HG03060 (cell line): Measurements from ENCODE around the gene EHMT2.
A peak's percentile ranks its signal among the peaks of the same experiment; 100 is the strongest.
"Not testable (repeated sequence)": the region's sequence is repeated elsewhere in the genome, so short reads cannot be mapped to it uniquely, and the experiment has no call there.

Experiments
- ATAC-seq: cut with Tn5 transposase; IDR thresholded peaks from one replicate; pipeline ENCODE4 v1.9.1; 2021; ENCODE audit warnings: low read depth, moderate number of reproducible peaks; ENCODE audit not compliant: unreplicated experiment

EHMT2 gene

GRCh38 chr6:31915756-31916155 lies 18.3 kb upstream of the EHMT2 start:
- no peak for ATAC-seq

- no peak for ATAC-seq
Observed at GRCh38 chr6:31915351-31915750, 17.9 kb upstream of the EHMT2 start.

GRCh38 chr6:31911826-31912585 lies 14.5 kb upstream of the EHMT2 start:
- ATAC-seq = no peak

GRCh38 chr6:31909298-31909697 lies 11.8 kb upstream of the EHMT2 start:
- not testable (repeated sequence) for ATAC-seq

- peak; percentile 61 for ATAC-seq
Observed at GRCh38 chr6:31908791-31909190, 11.3 kb upstream of the EHMT2 start.

- not testable (repeated sequence) for ATAC-seq
Observed at GRCh38 chr6:31908255-31908654, 10.8 kb upstream of the EHMT2 start.

- no peak for ATAC-seq
Observed at GRCh38 chr6:31907158-31907813, 9.8 kb upstream of the EHMT2 start.

- not testable (repeated sequence) for ATAC-seq
Observed at GRCh38 chr6:31906727-31907126, 9.2 kb upstream of the EHMT2 start.

- no peak for ATAC-seq
Observed at GRCh38 chr6:31906122-31906521, 8.6 kb upstream of the EHMT2 start.

GRCh38 chr6:31905041-31905440 lies 7.5 kb upstream of the EHMT2 start:
- ATAC-seq = no peak

GRCh38 chr6:31903957-31904356 lies 6.5 kb upstream of the EHMT2 start:
- ATAC-seq = no peak

GRCh38 chr6:31901953-31902643 lies 4.6 kb upstream of the EHMT2 start, which contains the start of gene ZBTB12:
TSS of gene ZBTB12 (minus strand) at chr6:31902086. CDS start at chr6:31901305, 781 bp downstream.
- no peak for ATAC-seq

- no peak for ATAC-seq
Observed at GRCh38 chr6:31901415-31901952, 4.0 kb upstream of the EHMT2 start.

GRCh38 chr6:31900917-31901414 lies 3.5 kb upstream of the EHMT2 start:
- no peak for ATAC-seq

GRCh38 chr6:31899882-31900722 lies 2.6 kb upstream of the EHMT2 start:
- no peak for ATAC-seq

GRCh38 chr6:31899215-31899614 lies 1.7 kb upstream of the EHMT2 start:
- ATAC-seq = no peak

GRCh38 chr6:31898383-31899011 lies 999 bp upstream of the EHMT2 start:
- ATAC-seq = no peak

- ATAC-seq = no peak
Observed at GRCh38 chr6:31896856-31897611, 464 bp downstream of the EHMT2 start.

GRCh38 chr6:31896493-31896855 lies 1.0 kb downstream of the EHMT2 start:
- ATAC-seq = no peak
